HTERT RPE-1 (cell line): ENCODE measurements around the gene TAF3.

Experiments
- in situ Hi-C: fragments of 300-500 bp; cut with MboI; formaldehyde crosslinking; loops from 4 replicates; pipeline ENCODE4 v1.14.3; 2020; ENCODE audit warnings: low sequenced_read_pairs

TAF3 gene

GRCh38 chr10:7872041-7872442 is 53.7 kb downstream of the TAF3 start:
- in situ Hi-C loops, result no loop called here

DNA sequence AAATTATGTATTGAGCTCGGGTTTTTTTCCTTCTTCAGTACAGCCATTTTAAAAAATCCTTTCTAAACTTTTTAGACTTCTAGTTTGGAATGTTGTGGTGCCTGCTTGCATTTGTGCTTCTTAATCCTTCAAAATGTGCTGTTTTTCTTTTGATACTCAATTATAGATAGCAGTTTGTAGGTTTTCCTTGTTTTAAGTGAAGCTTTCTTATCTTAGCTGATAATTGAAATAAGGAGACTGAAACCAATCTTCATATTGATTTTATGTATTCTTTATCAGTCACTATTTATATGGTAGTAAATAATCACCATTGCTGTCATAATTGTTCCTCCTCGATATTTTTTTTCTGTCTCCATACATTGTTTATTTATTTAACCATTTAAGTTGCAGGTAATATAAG is 56.6 kb downstream of the TAF3 start:
- in situ Hi-C loops, result no loop called here

- in situ Hi-C loops, result no loop called here
Measured at GRCh38 chr10:7876541-7877127, 58.3 kb downstream of the TAF3 start.

- in situ Hi-C loops, result no loop called here
Measured at GRCh38 chr10:7881119-7881518, 62.8 kb downstream of the TAF3 start.

GRCh38 chr10:7886056-7886455 is 67.8 kb downstream of the TAF3 start:
- in situ Hi-C loops, result no loop called here

- in situ Hi-C loops, result no loop called here
Measured at GRCh38 chr10:7887174-7887816, 69.0 kb downstream of the TAF3 start.

DNA sequence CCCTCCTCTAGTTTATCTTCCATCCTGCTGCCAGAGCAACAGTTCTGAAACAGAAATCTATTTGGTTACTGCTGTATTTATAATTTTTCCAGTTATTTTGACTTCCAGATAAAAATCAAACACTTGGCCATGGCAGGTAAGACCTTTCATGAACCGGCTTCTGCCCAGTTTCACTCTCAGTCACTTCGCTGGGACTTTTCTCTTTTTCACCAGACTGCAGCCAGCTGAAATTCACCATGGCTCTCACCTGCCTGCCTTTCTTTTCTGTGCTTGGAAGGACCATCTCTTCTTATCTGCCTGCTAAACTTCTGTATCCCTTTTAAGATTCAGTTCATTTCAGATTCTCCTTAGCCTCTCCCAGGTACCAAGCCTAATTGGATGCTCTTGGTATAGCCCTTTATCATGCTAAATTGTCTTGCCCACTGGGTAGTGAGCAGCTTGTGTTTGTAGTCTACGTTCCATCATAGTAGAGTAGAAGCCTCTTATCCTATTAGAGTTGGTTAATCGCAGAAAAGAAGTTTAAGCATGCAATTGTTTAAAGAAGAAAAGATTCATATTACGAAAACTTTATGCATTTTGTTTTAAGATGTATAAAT is 71.7 kb downstream of the TAF3 start:
- in situ Hi-C loops, result no loop called here

- in situ Hi-C loops, result no loop called here
Measured at GRCh38 chr10:7890781-7891180, 72.5 kb downstream of the TAF3 start.

DNA sequence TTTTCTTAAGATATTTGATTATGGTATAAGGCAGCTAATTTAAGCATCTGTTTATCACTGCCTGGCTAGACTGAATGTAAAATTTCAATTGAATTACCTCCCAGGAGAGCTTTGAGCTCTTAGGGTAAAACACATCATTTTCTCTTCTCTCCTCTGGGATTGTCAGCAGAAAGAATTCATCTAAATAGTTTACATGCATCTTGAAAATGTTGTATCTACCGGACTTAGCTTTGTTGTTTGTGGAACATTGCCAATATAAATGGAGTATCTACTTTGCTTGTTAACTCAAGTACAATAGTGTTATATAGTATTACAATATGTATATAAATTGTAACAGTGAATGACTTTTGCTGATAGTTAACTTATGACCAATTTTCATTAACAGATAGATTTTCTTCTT is 73.3 kb downstream of the TAF3 start:
- in situ Hi-C loops, result no loop called here

DNA sequence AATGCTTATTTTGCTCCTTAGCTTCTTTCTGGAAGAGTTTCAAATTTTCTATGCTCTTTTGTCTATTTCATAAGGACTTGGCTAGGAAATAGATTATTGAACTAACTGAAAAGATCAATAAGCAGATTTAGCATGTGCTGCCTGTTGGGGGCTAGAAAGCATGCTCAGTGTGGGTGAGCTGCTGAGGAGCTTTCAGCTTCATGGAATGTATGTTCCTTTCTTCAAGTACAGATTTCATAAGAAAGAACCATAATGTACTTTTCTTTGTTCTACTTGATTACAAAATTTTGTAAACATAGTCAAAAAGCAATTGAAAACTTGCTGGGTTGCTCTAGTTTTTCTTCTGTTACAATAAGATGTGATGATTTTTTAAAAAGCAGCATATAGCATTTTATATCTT is 73.8 kb downstream of the TAF3 start:
- in situ Hi-C loops, result no loop called here

DNA sequence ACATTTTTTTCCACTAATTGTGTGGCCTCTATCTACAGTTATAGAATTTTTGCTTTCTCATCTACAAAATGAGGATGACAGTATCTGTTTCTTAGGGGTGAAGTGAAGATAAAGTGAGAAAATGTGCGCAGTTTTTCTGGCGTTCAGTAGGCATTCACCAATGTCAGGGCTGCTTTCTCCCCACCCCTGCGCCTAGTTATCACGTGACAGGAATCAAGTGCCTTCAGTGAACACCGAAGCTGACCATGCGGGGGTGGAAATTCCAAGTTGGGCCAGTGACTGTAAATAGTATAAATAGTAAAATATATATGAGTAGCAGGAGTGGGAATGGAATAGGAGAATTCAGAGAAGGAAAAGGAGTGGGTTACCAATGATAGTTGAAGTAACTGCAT is 77.4 kb downstream of the TAF3 start:
- in situ Hi-C loops, result no loop called here

DNA sequence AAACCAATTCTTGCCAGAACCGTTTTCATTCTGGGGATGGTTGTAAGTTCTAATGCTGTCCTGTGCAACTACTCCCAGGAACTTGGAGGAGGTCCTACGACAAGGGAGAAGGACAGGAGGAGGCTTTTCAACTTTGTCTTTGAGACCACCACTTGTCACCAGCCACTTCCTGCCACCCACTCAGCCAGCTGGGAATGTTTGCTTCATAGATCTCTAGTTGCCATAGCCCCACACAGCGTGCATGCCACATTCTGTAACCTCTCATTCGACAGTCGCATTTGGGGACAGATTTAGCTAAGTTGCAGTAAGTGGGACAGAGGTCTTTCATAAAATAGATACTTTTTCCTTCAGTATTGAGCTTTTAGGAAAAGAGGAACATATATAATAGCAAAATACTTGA is 78.0 kb downstream of the TAF3 start:
- in situ Hi-C loops, result no loop called here

GRCh38 chr10:7901256-7901655 is 83.0 kb downstream of the TAF3 start:
- in situ Hi-C loops, result no loop called here

- in situ Hi-C loops, result no loop called here
Measured at GRCh38 chr10:7902413-7902812, 84.1 kb downstream of the TAF3 start.

DNA sequence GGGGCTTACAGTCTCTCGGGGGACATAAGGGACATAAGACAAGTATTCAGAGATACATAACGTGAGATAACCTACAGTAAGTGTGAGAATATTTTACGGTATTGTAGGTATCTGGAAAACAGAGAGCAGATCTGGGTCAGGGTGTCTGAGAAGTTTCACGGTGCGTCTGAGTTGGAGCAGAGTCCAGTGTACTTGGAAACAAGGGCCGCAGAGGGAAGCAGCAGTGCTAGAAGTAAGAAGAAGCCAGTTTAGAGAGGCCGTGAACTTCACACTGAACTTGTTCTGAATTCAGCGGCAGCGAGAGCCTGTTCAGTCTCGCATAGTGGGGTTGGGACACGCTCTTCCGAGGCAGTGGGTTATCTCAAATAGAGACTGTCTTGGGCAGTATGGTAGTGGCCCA is 85.5 kb downstream of the TAF3 start:
- in situ Hi-C loops, result no loop called here

GRCh38 chr10:7906128-7906527 is 87.8 kb downstream of the TAF3 start:
- in situ Hi-C loops, result no loop called here

DNA sequence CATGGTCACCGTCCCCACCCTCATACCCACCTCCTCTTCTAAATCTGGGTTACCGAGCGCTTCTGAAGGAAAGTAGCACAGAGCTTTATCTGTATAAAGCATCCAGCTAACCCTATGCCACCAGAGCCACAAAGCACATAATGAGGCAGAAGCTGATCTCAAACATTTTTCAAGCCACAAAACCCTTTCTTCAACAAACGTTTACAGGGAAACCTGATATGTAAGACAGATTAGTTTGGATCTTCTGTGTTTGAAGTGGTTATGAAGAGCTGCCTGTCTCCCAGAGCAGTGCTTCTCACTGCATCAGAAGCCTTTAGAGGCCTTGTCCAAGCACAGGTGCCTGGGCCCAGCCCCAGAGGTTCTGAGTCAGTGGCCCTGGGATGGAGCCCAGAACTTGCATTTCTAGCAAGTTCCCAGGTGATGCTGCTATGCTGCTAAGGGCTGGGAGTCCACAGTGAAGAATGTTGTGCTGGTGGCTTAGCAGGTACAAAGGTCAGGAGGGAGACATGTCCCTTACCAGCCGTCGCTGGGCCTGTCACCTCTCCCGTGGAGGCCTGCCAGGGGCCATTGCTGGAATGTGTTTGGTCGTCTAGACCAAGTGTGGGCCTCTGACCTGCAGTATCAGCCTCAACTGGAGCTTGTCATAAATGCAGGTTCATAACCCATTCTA is 90.4 kb downstream of the TAF3 start:
- in situ Hi-C loops, result no loop called here

GRCh38 chr10:7913126-7913872 is 95.0 kb downstream of the TAF3 start:
- in situ Hi-C loops, result no loop called here

DNA sequence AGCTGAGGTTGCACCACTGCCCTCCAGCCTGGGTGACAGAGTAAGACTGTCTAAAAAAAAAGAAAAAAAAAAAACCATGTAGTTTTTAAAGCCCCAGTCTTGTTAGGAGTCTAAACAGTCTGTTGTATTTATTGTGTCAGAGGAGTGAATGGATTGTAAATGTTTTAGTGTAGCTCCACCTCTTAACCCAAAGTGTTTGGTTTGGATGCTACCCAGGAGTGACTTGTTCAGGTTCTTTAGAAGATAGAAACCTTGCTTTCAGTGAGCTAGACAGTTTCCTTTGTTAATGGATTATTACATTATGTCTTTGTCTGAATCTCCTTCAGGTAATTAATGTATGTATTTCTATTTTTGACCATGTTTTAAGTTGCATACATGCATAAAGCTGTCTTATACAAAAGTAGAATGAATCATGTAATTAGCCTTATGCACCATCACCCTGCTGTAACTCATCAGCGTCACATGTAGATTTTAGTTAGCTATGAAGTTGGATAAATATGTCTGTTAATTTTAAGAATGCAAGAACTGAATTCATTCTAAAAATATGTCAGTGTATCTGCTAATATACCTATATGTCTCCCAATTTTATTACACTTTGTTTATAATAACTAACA is 97.7 kb downstream of the TAF3 start:
- in situ Hi-C loops, result no loop called here

GRCh38 chr10:7917736-7918135 is 99.4 kb downstream of the TAF3 start:
- in situ Hi-C loops, result no loop called here

GRCh38 chr10:7922707-7923106 is 104.4 kb downstream of the TAF3 start:
- in situ Hi-C loops, result no loop called here
